DND-41 (cell line): ENCODE data around the gene CELF6.
"Not testable (repeated sequence)": the region's sequence is repeated elsewhere in the genome, so short reads cannot be mapped to it uniquely, and the experiment has no call there.

Source experiments
- ATAC-seq: fragments of 200-7000 bp; cut with Tn5 transposase; 3 replicates; pipeline ENCODE4 v1.9.1; 2021; ENCODE audit warnings: low read depth; ENCODE audit not compliant: insufficient read depth
- DNase-seq: peaks from one replicate; pipeline ENCODE4 v3.0.0-alpha.2; 2020
- H2AFZ ChIP-seq: 2 replicates; pipeline ENCODE4 v1.6.0; 2012; ENCODE audit warnings: low read depth, low read length
- H3K27ac ChIP-seq: 2 replicates; pipeline ENCODE4 v1.5.1; 2012; ENCODE audit warnings: low read length, inconsistent platforms
- H3K27me3 ChIP-seq: fragments of 200-600 bp; sonication (generic); 2 replicates; pipeline ENCODE4 v1.6.0; 2012; ENCODE audit warnings: low read length, mild to moderate bottlenecking, inconsistent platforms; ENCODE audit not compliant: insufficient read depth, poor library complexity
- H3K36me3 ChIP-seq: 2 replicates; pipeline ENCODE4 v1.5.1; 2012; ENCODE audit warnings: low read length, inconsistent platforms; ENCODE audit not compliant: insufficient read depth
- H3K4me1 ChIP-seq: 2 replicates; pipeline ENCODE4 v1.5.1; 2012; ENCODE audit warnings: mild to moderate bottlenecking, low read length; ENCODE audit not compliant: insufficient read depth
- H3K4me2 ChIP-seq: 2 replicates; pipeline ENCODE4 v1.6.0; 2012; ENCODE audit warnings: mild to moderate bottlenecking, moderate library complexity, low read length, inconsistent platforms; ENCODE audit not compliant: insufficient read depth
- H3K4me3 ChIP-seq, 2 experiments: fragments of 200-600 bp in 1 of 2; shearing (Covaris generic) in 1 of 2; 2 replicates each; pipeline ENCODE4 v1.5.1; 2012 to 2016; ENCODE audit warnings: inconsistent platforms in 2 of 2, low read length in 2 of 2, mild to moderate bottlenecking in 2 of 2, low read depth in 1 of 2, moderate library complexity in 1 of 2
- H3K79me2 ChIP-seq: 2 replicates; pipeline ENCODE4 v1.6.0; 2012; ENCODE audit warnings: low read length, inconsistent platforms; ENCODE audit not compliant: insufficient read depth
- H3K9ac ChIP-seq: 2 replicates; pipeline ENCODE4 v1.6.0; 2012; ENCODE audit warnings: low read depth, mild to moderate bottlenecking, inconsistent platforms, low read length, moderate library complexity
- H3K9me3 ChIP-seq: 2 replicates; pipeline ENCODE4 v1.5.1; 2012; ENCODE audit warnings: low read length, moderate library complexity, mild to moderate bottlenecking, inconsistent platforms; ENCODE audit not compliant: insufficient read depth, severe bottlenecking
- H4K20me1 ChIP-seq: 2 replicates; pipeline ENCODE4 v1.6.0; 2012; ENCODE audit warnings: low read length; ENCODE audit not compliant: insufficient read depth
- EZH2 ChIP-seq: IDR thresholded peaks from 3 replicates; pipeline ENCODE4 v1.6.1; 2012; ENCODE audit warnings: borderline replicate concordance, low read depth, mild to moderate bottlenecking, moderate library complexity, low read length, inconsistent platforms; ENCODE audit not compliant: severe bottlenecking
- TF ChIP-seq, protein P1 (sequence below): IDR thresholded peaks from 2 replicates; pipeline ENCODE4 v1.5.1; 2012; ENCODE audit warnings: borderline replicate concordance, low read length, moderate library complexity, mild to moderate bottlenecking; ENCODE audit not compliant: poor library complexity, severe bottlenecking; ENCODE audit errors: extremely low read depth

The CELF6 gene

DNA sequence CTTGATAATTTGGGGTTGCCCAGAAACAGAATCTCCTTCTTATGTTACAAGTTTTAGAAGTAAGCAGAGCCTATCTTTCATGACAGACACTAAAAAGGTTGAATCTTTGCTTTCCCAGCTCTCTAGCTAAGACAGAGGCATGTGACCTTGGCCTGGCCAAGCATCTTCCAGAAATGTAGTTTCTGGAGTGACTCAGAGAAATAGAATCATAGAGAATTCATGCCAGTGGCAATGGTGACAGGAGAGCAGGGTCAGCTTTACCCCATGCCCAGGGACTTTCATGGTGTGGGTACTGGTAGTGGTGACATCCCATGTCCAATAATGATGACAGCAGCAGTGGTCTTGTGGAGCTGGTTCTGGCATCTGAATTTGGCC, 43.6 kb downstream of the CELF6 start:
- H3K79me2 ChIP-seq = peaks cover 16% of the 10 kb centered on the region
- no peaks in the 10 kb centered on the region; the same call in 1 of the 2 replicates for H3K36me3 ChIP-seq
- H3K27ac ChIP-seq = no peak overlapping the region
- H3K9ac ChIP-seq = no peak overlapping the region
- DNase-seq = no peak
- no peaks in the 10 kb centered on the region for H3K27me3 ChIP-seq
- peaks cover 17% of the 10 kb centered on the region for H3K4me1 ChIP-seq
- H3K4me3 ChIP-seq = no peak overlapping the region
- H3K4me2 ChIP-seq = no peak overlapping the region
- no peak for ATAC-seq
- H2AFZ ChIP-seq = no peak overlapping the region
- TF ChIP-seq, protein P1, sequence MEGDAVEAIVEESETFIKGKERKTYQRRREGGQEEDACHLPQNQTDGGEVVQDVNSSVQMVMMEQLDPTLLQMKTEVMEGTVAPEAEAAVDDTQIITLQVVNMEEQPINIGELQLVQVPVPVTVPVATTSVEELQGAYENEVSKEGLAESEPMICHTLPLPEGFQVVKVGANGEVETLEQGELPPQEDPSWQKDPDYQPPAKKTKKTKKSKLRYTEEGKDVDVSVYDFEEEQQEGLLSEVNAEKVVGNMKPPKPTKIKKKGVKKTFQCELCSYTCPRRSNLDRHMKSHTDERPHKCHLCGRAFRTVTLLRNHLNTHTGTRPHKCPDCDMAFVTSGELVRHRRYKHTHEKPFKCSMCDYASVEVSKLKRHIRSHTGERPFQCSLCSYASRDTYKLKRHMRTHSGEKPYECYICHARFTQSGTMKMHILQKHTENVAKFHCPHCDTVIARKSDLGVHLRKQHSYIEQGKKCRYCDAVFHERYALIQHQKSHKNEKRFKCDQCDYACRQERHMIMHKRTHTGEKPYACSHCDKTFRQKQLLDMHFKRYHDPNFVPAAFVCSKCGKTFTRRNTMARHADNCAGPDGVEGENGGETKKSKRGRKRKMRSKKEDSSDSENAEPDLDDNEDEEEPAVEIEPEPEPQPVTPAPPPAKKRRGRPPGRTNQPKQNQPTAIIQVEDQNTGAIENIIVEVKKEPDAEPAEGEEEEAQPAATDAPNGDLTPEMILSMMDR = no peak
- no peak for TF ChIP-seq EZH2
- no peaks in the 10 kb centered on the region for H4K20me1 ChIP-seq
- no peaks in the 10 kb centered on the region for H3K9me3 ChIP-seq

DNA sequence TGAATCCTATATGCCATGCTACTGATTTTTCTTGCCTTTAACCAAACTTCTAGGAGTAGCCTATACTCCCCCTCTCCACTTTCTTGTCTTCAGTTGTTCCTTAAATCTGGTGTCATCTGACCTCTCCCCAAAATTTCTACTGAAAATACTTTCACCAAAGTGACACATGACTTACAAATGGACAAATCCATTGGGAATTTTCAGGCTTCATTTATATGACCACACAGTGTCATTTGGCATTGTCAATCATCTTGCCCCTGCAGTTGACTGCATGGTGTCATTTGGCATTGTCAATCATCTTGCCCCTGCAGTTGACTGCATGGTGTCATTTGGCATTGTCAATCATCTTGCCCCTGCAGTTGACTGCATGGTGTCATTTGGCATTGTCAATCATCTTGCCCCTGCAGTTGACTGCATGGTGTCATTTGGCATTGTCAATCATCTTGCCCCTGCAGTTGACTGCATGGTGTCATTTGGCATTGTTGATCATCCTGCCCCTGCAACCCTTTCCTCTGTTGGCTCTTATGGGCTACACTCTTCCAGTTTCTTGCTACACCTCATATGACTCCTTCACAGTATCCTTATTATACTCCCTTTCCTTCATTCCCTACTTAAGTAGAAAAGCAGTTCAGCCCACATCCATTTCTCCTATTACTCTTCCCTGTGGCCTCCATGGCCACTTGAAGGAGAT, 44.2 kb downstream of the CELF6 start:
- not testable (repeated sequence) for H3K27me3 ChIP-seq, H3K4me2 ChIP-seq, H3K27ac ChIP-seq, H3K9ac ChIP-seq, ATAC-seq, H4K20me1 ChIP-seq, H3K4me3 ChIP-seq, DNase-seq, H3K36me3 ChIP-seq, H2AFZ ChIP-seq, H3K9me3 ChIP-seq
- H3K4me1 ChIP-seq = peaks cover 23% of the 10 kb centered on the region
- peaks cover 22% of the 10 kb centered on the region for H3K79me2 ChIP-seq

DNA sequence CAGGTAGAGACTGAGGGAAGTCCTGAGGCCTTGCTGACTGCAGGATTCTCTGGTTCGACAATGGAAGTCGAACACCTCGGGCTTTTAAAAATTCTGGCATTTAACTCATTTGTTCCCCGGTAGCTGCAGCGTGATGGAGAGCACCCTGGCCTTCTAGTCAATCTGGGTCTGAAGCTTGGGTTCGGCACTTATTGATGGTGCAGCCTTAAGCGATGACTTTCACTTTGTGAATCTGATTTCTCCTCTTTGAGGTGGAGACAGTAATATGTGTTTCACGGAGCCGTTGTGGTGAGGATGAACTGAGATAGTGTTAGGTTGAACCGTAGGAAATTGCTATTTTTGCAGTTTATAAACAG, 47.0 kb downstream of the CELF6 start:
- Histone ChIP-seq H2AFZ (peak overlapping the region; percentile 92), H3K36me3 (peaks cover 20% of the 10 kb centered on the region), H3K9me3 (no peaks in the 10 kb centered on the region), H3K4me3 (peak overlapping the region; percentile 44 to 74), H3K9ac (peak overlapping the region; percentile 85), H3K4me2 (peak overlapping the region; percentile 68), H3K4me1 (peaks cover 32% of the 10 kb centered on the region), H3K79me2 (peaks cover 41% of the 10 kb centered on the region), H3K27ac (peak overlapping the region; percentile 85), H3K27me3 (no peaks in the 10 kb centered on the region), H4K20me1 (no peaks in the 10 kb centered on the region; the same call in 1 of the 2 replicates)
- DNase-seq (no peak), ATAC-seq (no peak; the same call in 2 of the 3 replicates)
- TF ChIP-seq EZH2 = no peak
- TF ChIP-seq, protein P1 = no peak

DNA sequence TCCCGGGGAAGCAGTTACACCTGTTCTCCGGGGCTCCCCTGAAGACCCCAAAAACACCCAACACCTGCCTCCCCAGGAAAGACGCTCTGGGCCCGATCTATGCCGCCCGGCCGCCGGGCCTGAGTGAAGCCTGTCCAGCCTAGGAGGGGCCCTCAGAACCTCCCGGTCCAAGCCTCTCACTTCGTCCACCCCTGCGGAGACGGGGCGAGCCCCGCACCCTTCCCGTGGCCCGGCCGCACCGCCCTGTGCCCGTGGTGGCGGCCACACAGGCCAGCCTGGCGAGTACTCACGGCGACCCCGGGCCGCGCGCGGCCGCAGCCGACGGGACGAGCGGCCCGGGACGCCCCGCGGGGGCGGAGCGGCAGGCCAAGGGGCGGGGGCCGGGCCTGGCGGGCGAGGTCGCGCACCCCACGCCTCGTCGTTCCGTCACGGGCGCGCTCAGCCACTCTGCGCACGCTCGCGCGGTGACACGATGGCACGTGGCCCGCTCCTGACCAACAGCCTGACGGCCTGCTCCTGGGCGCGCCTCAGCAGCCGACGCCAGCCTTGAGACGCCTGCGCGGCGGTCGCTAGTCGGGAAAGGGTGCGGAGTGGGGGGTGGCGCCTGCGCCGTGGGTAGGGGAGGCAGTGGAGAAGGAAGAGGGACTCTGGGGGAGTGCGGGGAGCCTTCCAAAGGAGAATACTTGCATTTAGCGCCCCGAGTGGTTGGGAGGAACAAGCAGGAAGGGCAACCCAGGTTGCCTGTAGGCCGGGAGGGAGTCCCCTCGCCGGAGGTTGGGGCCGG, 47.6 kb downstream of the CELF6 start, which contains the start of gene PARP6:
TSS of gene PARP6 (minus strand) at position 342 of the 784 bp plus-strand sequence. CDS start 5,077 bp downstream, outside the sequence.
- TF ChIP-seq, protein P1 = peak; percentile 82
- no peak for TF ChIP-seq EZH2
- ATAC-seq (peak; percentile 97), DNase-seq (peak; percentile 98)
- Histone ChIP-seq H3K9me3 (no peaks in the 10 kb centered on the region), H3K4me2 (peak within 1 kb of the TSS; percentile 68), H2AFZ (peak within 1 kb of the TSS; percentile 92), H3K27ac (peak within 1 kb of the TSS; percentile 85), H3K4me3 (peak within 1 kb of the TSS; percentile 72 to 74), H3K79me2 (peaks cover 42% of the 10 kb centered on the region), H3K4me1 (peaks cover 32% of the 10 kb centered on the region), H3K36me3 (peaks cover 26% of the 10 kb centered on the region), H4K20me1 (no peaks in the 10 kb centered on the region; the same call in 1 of the 2 replicates), H3K9ac (peak within 1 kb of the TSS; percentile 85), H3K27me3 (no peaks in the 10 kb centered on the region)
